Activated naive CD4-positive, alpha-beta T cell treated with anti-CD3 and anti-CD28 coated beads, Interleukin-2, amount 50 U/mL, for 16 hours (primary cell): ENCODE results near the gene RAPSN.

Source experiments
- DNase-seq: peaks from one replicate; pipeline ENCODE4 v3.0.0-alpha.2; 2020

The RAPSN gene

DNA sequence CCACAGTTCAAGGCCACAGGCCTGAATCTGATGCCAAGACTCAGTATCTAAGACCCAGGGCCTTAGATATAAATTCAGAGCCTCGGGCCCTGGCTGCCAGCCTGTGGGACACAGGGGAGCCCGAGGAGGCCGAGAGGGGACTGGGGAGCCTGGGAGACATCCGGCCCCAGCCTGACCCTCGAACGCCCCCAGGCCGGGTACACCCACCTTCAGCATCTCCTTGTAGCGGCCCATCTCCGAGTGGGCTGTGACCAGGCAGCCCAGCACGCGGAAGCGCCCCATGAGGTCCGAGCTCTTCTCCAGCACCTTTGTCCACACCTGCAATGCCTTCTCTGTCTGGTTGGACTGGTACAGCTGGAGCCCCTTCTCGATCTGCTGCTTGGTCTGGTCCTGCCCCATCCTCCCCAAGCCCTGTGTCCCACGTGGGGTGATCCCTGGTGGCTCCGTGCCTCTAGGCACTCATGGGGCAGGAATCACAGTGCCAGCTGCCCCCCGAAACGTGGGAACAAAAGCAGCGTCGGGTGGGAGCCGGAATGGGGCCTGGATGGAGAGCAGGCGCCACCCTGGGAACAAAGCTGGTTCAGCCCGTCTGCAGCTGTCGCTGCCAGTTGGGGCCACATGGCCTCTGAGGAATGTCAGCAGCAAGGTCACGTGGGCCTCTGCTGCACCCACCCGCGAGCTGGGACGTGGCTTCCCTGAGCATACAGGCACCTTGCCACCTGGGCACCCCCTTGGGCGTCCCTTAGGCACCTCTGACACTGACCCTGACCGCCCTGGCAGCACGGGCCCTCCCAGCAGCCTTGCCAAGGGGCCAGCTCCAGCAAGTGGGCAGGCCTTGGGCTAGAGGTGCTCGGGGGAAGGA, at the start of gene RAPSN:
Gene RAPSN (minus strand): TSS at position 571 of the 862 bp plus-strand sequence. CDS start 172 bp downstream, at position 399.
- no peak for DNase-seq

DNA sequence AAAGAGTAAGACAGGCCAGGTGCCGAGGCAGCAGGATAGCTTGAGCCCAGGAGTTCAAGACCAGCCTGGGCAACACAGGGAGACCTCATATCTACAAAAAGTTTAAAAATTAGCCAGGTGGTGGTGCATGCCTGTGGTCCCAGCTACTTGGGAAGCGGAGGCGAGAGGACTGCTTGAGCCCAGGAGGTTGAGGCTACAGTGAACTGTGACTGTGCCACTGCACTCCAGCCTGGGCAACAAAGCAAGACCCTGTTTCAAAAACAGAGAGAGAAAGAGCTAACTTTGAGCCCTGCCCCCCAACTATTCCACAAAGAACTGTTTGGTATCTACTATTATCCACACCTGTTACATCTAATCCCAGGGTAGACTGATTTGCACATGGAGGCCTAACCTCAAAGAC, 49.2 kb upstream of the RAPSN start:
- no peak for DNase-seq

DNA sequence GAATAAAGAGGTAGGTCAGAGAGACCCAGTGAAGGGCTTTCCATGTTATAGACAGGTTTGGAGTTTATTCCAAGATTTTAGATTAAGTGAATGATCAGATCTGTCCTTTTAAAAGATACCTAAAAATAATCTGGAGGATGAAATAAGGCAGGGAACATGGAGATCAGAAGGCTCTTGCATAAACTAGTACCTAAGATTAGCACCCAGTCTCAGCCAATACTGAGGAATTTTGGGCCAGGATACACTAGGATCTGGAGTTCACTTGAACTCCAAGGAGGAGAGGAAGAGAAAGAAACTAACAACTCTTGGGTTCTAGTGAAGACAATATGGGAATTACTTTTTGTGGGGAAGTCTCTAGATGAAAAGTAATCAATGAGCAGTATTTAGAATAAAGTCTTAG, 47.9 kb upstream of the RAPSN start:
- no peak for DNase-seq

DNA sequence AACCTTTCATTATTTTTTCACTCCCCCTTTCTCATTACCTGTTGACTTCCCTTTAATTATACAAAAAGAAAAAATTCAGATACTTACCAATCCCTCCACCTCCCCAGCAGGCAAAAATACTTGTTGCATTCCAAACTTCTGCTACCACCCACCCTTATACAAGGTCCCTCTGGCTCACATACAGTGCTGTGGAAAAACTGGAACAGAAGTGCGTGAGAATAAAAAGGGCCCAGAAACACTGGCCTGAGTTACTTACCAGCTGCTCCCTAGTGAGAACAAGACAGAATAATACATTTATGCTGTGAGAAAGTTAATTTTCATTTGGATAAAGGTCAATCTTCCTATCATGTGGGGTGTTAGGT, 46.9 kb upstream of the RAPSN start:
- no peak for DNase-seq

DNA sequence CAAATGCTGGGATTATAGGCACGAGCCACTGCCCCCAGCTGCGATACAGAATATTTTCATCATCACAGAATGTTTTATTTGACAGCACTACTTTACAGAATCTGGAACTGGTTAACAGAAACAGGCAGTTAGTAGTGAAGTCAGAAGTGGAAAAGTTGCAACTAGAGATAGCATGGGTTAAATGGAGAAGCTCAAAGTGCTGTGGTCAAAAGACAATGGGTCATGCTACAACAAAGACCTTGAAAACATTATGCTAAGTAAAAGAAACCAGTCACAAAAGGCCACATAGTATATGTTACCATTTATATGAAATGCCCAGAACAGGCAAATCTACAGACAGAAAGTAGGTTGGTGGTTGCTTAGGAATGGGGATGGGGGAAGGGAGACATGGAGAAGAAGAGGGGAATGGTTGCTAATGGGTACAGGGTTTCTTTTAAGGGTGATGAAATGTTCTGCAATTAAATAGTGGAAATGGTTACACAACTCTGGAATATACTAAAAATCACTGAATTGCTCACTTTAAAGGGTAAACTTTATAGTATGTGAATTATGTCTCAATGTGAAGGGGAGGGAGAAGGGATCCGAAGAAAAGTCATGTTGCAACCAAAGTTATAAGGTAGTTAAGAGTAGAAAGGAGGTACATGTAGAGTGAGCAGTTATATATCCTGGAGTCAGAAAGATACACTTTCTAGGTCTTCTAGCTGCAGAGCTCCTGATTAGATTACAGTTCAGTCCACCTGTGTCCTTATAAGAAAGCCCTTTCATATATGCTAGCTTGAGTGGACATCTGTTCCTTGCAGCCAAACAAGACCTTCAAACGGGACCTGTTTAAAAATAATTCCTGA, 46.3 kb upstream of the RAPSN start:
- no peak for DNase-seq

DNA sequence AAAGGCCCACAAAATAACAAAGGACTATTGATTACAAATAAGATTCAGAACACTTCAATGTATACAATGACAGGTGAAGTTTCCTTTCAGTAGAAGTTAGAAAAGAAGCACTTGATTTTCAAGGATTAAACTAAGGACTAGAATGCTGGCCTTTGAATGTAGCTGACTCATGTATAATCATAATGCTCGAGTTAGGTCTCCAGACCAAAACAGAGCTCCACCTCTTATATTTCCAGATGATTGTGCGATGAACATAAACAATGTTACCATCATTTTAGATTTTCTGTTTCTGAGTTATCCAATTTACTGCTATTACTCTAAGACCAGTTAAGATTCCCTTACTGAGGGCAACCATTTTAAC, 40.4 kb upstream of the RAPSN start:
- DNase-seq, result no peak

DNA sequence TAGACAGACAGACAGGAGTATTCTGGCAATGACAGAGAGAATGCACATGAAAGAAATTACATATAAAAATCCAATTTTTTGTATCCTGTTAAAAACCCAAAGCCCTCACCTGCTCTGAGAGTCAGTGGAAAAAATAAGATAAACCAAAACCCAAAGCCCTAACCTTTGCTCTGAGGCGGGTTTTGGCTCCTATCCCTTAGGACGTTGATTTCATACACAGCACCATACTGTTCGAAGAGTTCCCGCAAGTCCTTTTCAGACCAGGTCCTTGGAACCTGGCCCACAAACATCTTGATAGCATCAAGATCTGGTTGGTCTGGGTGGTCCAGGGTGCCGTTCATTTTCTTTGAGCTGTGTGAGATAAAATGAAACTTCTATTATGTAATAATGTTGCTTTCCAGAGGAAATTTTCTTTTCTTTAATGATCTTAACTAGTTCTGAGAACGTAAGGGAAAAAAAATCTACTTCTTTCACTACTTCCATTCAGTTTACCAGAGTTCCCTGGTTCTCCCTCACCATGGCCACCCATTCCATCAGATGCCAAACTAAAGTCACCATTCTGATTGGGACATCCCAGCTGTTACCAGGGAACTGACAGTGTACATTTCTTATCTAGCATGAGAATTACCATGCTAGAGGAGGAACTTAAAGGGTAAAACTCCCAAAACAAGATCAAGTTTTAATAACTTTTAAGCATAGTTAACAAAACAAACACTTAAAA, 39.9 kb upstream of the RAPSN start:
- DNase-seq, result no peak

DNA sequence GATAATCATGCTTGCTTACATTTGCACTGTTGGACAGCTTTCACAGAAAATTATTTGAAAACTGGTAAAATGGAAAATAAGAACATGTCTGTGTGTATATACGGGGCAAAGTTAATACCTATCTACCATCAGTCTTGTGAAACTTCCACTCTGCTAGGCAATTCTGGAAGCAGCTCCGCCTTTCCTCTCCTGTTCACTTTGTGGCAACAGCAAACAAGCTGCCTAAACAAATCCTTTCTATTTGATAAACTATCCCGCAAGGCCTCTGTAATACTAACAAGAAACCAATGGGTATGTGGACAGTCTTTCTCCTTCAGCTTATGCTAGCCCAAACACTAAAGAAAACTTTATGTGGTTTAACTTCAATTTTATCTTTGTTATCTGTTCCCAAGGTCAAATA, 39.2 kb upstream of the RAPSN start:
- DNase-seq, result no peak

DNA sequence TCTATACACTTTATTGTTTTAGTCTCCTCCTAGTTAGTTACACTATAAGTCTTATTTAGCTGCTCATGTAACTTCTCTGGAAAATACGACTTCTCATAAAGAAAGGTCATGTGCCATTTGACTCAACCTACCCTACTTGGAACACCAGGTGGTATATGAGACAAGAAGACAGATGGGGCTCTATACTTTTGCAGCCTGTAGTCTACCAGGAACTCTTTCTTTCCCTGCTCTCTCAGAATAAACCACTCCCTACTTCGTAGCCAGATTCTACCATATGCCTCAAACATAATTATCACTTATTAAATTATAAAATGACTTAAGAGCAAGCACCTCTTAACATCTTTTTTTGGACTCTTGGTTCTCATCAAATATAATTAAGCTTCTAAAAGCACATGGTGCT, 38.5 kb upstream of the RAPSN start:
- DNase-seq, result no peak

DNA sequence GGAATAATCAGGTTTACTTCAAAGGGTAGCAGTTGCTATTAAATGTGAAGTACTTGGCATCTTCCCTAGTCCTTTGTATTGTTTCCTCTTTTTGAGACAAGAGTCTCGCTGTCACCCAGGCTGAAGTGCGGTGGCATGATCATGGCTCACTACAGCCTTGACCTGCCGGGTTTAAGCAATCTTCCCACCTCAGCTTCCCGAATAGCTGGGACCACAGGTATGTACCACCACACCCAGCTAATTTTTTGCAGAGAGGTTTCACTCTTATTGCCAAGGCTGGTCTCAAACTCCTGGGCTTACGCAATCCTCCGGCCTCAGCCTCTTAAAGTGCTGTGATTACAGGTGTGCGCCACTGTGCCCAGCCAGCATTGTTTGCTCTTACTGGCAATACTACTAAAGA, 36.2 kb upstream of the RAPSN start:
- DNase-seq, result no peak

DNA sequence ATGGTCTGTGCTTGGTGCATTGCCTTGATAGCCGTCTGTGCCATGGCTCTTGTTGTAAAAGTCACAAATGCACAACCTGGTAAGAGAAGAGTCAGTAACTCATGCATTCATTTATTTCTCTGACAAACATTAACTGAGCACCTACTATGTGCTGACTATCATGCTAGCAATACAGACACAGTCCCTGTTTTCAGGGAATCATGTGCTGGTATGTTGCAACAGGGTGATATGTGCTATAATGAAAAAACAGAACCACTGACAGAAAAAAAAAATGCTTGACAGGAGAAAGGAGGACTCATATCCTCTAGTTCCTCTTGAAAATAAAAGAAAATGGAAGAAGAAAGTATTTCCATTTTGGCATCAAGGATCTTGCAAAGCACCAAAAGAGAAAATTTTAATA, 34.5 kb upstream of the RAPSN start:
- DNase-seq, result no peak

DNA sequence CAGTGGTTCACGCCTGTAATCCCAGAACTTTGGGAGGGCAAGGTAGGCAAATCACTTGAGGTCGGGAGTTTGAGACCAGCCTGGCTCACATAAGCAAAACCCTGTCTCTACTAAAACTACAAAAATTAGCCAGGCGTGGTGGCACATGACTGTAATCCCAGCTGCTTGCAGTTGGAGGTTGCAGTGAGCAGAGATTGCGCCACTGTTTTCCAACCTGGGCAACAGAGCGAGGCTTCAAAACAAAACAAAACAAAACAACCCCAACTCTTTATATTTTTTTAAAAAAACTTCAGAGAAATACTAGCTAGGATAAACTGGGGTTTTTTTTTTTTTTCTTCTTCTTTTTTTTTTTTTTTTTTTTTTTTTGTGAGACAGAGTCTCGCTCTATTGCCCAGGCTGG, 31.8 kb upstream of the RAPSN start:
- DNase-seq, result no peak

DNA sequence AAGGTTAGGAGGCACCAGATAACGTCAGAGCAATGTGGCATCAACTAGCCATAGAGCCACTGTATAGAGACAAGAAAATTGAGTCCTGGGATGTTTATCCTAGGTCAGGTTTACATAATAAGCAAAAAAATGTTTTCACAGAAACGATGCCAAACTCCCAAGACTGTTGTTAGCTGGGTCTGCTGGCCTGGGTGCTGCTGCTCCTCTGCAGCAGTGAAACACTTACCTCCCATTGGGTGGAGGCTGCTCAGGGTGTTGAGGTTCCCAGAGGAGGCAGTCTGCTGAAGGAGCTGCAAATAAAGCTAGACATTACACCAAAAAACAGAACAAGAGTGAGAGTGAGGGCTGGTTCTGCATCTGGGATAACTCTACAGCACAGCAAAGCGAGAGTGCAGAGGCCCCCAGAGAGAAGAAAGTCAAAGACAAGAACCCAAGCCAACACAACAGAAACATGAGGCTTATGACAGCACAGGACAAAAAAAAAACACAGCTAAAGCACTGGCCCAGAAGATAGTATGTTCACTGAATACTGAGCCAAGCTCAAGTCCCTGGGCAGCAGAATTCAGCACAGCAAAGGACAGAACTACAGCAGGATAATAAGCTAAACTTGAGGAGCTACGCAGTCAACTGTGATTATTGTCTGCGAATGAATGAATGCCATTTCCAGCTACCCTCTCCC, 29.9 kb upstream of the RAPSN start:
- no peak for DNase-seq

DNA sequence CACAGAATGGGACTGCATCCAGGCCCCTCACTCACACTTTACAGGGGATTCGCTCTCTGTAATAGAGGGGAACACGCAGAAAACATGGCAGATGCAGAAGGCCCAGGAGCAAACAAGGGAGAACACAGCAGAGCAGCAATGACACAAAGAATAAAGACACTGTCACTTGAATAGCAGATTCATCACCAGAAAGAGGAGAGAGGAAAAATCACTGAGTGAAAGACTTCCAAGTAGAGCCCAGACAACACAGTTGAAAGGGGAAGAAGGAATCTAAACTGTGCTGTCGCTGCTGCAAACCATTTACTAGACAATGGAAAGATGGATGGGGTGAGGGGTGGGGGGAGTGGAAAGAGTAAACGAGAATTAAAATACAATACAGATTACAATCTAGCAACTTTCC, 28.8 kb upstream of the RAPSN start:
- DNase-seq, result no peak

DNA sequence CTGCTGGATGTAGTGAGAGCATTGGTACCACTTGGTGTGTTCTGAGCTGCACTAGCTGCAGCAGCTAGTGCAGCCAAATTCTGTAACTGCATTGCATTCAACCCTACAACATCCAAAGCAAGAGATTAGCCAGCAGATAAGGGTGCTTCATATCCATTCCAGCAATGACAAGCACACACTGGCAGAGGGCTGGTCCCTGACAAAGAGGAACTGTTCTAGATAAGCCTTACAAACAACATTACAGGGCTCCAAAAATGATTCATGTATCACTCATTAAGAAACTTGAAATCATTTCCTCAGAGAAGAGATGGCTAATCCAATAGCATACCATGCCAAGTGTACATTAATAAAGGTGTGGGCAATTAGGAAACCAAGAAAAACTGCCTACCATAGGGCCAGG, 28.4 kb upstream of the RAPSN start:
- no peak for DNase-seq

DNA sequence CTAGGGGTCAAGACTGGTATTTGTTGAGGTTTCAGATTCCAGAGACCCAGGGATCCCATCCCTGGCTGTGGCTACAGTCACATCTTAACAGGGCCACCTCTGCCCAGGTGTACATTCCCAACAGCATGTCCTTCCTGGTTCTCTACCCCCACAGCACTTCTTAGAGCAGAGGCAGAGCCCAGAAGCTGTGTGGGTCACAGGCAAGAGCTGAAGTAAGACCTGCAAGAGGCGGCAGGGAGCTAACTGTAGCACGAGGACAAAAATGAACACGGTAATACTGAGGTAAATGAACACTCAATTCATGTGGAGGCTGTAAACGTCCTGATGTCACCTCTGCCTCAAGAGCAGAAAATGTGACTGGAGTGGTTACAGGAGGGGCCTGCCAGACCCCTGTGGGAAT, 21.7 kb upstream of the RAPSN start:
- DNase-seq, result no peak

DNA sequence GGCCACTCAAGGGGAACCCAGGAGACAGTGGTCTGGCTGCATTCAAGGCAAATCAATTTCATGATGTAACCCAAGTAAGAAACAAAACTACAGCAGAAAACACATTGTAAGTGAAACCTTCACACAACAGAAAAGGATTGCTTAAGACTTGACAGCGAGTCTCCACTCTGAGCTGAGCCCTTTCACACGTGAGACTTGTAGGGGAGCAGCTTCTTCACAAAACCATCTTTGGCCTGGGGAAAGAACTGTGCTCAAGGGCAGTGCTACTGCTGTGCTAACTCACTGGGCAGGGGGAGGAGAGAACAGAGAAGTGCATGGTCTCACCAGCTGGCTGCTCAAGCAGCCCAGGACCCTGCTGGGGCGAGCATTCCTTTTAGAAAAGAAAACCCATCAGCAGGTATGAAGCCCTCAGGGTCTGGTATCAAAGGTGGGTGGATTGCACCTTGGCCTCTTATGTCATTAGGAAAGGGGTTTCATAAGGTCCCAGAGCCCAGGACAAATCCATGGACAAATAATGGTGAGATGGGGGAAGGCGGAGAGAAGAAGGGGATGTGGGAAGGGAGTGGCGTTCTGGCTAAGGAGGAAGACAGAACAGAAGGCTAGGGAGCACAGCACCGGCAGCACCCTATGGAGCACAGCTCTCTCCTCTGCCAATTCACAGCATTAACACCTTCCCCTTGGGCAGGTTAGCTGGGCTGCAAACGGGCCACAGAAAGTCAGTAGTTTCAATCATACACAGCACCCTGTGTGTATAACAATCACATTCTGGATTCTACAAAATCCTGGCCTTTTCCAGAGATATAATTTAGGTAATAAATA, 20.6 kb upstream of the RAPSN start:
- no peak for DNase-seq

DNA sequence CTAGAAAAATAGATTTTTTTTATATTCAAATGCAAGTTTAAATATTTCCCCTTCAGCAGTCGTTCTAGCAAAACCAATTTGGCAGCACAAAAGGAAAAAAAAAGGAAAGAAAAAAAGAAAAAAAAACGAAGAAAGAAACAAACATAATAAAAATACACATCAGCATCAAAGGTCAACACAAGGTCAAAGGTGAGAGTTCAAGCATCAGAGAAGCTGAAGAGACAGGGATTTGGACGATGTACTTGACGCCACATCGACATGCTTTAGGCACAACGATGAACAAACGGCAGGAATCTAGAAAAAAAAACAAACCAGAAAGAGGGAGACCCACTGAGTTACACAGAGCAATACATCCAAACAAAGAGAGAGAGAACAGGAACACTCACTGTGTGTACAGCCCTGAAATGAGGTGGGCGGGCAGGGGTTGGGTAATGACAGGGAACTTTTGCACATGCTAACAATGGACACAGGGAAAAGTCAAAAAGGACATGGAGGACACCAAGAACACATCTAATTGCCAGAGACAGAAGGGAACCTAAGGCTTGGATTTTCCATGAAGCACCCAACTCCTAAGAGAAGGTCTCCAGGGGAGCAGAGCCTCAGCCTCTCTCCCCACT, 19.8 kb upstream of the RAPSN start:
- no peak for DNase-seq

DNA sequence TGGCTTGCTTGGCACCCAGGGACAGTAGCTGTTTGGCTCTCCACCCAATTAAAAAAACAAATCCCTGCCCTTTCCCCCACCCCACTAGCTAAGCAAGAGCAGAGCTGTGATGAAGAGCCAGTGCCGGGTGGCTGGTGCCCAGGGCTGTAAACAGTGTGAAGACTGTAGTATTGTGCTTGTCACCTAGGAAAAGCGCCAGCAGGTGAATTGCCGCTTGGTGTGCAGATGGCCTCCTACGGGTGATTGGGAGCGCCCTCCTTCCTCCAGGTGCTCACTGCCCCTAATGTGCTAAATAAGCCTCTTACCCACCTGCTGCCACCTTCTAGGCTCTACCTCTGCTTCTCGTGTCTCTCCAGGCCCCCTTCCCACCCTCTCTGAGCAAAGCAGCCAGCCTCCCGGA, 18.4 kb upstream of the RAPSN start:
- no peak for DNase-seq

DNA sequence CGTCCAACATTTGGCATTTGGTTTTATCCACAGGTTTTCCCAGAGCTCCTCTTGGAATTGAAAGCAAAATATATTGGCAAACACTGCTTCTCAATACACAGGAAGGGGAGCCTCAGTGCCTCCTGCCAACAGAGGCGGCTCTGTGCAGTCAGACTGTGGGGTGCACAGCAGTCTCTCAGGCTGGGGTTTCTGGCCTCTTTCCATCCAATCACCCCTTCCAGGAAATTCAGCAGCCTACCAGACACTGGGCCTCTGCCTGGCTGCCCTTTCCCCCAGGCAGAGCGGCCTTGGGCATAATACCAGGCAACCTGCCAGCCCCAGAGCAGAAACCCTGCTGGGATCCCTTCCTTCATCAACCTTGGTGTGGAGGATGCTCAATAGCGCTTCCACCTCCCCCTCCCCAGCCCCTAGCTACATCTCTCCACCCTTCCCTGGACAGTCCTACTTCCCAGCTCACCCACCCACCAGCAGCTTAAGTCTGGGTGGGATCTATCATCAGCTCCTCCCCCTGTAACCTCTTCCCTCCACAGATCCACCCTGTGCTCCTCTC, 17.8 kb upstream of the RAPSN start:
- no peak for DNase-seq

DNA sequence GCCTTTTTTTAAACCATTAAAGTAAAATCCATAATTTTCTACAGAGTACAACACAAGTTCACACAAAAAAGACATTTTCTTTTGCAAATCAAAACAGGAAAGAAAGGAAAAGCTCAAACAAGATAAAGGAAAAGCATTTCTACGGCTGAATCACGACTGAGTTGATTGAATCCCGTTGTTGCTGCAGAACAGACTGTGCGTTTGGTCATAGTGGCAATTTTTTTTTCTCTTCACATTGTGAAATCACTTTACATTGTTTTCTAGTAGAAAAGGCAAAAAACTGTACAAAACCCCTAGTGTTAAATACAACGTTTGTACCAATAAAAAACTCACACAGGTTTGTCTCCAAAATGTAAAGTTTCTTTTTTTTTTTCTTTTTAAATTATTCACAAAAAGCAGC, 17.3 kb upstream of the RAPSN start:
- DNase-seq, result no peak
